OCI-LY1 (cell line): ENCODE measurements around the gene GUCA1A.
A peak's percentile ranks its signal among the peaks of the same experiment; 100 is the strongest.
"Not testable (repeated sequence)": the region's sequence is repeated elsewhere in the genome, so short reads cannot be mapped to it uniquely, and the experiment has no call there.

Experiments used
- H2AFZ ChIP-seq: fragments of 200-600 bp; sonication (generic), shearing (Covaris generic); 2 replicates; pipeline ENCODE4 v1.6.0; 2014; ENCODE audit warnings: antibody characterized with exemption, mild to moderate bottlenecking, low read length
- H3F3A ChIP-seq: fragments of 200-600 bp; sonication (generic), shearing (Covaris generic); 2 replicates; pipeline ENCODE4 v1.6.0; 2014; ENCODE audit warnings: mild to moderate bottlenecking, antibody characterized with exemption, low read length, moderate library complexity; ENCODE audit not compliant: insufficient read depth
- H3K27ac ChIP-seq: fragments of 200-600 bp; sonication (generic); 2 replicates; pipeline ENCODE4 v1.5.1; 2014; ENCODE audit warnings: low read length, mixed run types, mild to moderate bottlenecking, low read depth; ENCODE audit not compliant: poor library complexity, severe bottlenecking
- H3K27me3 ChIP-seq: fragments of 200-600 bp; sonication (generic); 2 replicates; pipeline ENCODE4 v1.6.0; 2014; ENCODE audit warnings: antibody characterized with exemption, mild to moderate bottlenecking, low read length, moderate library complexity; ENCODE audit not compliant: insufficient read depth
- H3K36me3 ChIP-seq: fragments of 200-600 bp; sonication (generic); 2 replicates; pipeline ENCODE4 v1.6.1; 2014; ENCODE audit warnings: mild to moderate bottlenecking, antibody characterized with exemption, low read length, moderate library complexity, mixed read lengths; ENCODE audit not compliant: insufficient read depth
- H3K4me1 ChIP-seq: fragments of 200-600 bp; sonication (generic); 2 replicates; pipeline ENCODE4 v1.5.1; 2014; ENCODE audit warnings: mild to moderate bottlenecking, low read length, moderate library complexity; ENCODE audit not compliant: insufficient read depth, severe bottlenecking
- H3K4me2 ChIP-seq: fragments of 200-600 bp; sonication (generic), shearing (Covaris generic); 2 replicates; pipeline ENCODE4 v1.6.1; 2014; ENCODE audit warnings: low read length
- H3K4me3 ChIP-seq: fragments of 200-600 bp; sonication (generic); 2 replicates; pipeline ENCODE4 v1.5.1; 2014; ENCODE audit warnings: low read length, low read depth, mild to moderate bottlenecking, mixed read lengths; ENCODE audit not compliant: poor library complexity, severe bottlenecking
- H3K79me2 ChIP-seq: fragments of 200-600 bp; shearing (Covaris generic); 2 replicates; pipeline ENCODE4 v1.6.1; 2016; ENCODE audit warnings: mixed run types, low read length, mixed read lengths; ENCODE audit not compliant: insufficient read depth
- H3K9ac ChIP-seq: fragments of 200-600 bp; sonication (generic), shearing (Covaris generic); 2 replicates; pipeline ENCODE4 v1.6.1; 2014; ENCODE audit warnings: mild to moderate bottlenecking, low read length, mixed read lengths
- H3K9me2 ChIP-seq: fragments of 200-600 bp; sonication (generic), shearing (Covaris generic); 2 replicates; pipeline ENCODE4 v1.6.1; 2014; ENCODE audit warnings: low read depth, mild to moderate bottlenecking, low read length, mixed read lengths
- H3K9me3 ChIP-seq: fragments of 200-600 bp; shearing (Covaris generic); 2 replicates; pipeline ENCODE4 v1.6.1; 2014; ENCODE audit warnings: low read length, mixed read lengths
- H4K20me1 ChIP-seq: fragments of 200-600 bp; sonication (generic), shearing (Covaris generic); 2 replicates; pipeline ENCODE4 v1.6.0; 2016; ENCODE audit warnings: mild to moderate bottlenecking, low read length; ENCODE audit not compliant: insufficient read depth
- EZH2 ChIP-seq: fragments of 200-600 bp; sonication (generic), shearing (Covaris generic); IDR thresholded peaks from 2 replicates; pipeline ENCODE4 v1.8.0; 2017; ENCODE audit warnings: borderline replicate concordance, mixed run types, mild to moderate bottlenecking, antibody characterized with exemption, low read length, moderate library complexity, mixed read lengths
- TF ChIP-seq, protein P1 (sequence below): fragments of 200-600 bp; sonication (generic), shearing (Covaris generic); IDR thresholded peaks from 2 replicates; pipeline ENCODE4 v1.5.1; 2017; ENCODE audit warnings: mild to moderate bottlenecking, antibody characterized with exemption, low read length, moderate library complexity, mixed read lengths

GUCA1A gene

DNA sequence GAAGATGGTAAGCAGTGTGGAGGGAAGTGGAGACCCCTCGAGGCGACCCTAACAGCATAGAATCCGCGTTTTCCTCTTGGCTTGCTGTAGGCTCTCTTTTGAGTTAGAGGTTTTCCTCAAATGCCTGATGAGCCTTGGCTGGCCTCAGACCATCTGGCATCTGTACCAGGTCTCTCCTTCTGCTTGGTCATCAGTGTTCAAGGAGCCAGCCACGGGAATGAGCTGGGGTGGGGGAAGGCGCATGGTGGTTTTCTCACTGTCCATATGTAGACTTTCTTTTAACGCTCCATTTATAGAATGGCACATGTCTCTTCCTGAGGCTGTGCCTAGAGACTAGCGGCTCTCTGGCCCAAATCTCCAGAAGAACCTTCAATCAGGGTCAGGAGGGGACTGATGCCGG lies 8.1 kb upstream of the GUCA1A start:
- Histone ChIP-seq H3K9ac (no peak overlapping the region), H3K9me3 (no peaks in the 10 kb centered on the region), H3F3A (no peaks in the 10 kb centered on the region)

DNA sequence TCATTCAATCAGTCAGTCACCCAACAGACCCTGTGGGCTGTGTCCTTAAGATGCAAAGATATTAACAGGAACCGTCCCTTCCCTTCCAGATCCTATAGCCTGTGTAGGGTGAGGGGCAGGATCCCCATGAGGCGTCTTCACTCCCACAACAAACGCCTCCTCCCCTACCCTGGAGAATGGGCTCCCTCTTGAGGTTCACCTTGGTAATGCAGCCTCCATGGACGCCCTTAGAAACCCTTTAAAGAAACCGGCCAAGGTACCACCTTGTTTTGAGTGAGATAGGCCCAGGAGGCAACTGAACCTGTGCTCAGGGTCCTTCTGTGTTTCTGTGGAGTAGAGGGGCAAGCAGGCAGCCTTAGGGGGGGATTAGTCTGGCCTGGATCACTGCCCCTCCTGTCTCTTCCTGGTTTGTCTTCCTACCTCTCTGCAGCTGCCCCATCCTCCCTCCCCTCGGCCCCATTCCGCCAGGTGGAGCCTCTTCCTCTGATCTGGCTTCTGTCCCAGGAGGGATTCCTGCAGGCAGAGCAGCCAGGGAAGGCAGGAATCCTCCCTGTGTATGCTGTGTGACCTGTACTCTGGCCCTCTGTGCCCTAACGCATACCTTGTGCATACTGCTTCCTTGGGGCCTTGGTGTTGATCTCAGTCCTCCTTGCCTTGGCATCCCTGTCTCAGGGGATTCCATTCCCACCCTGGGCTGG lies 6.6 kb upstream of the GUCA1A start:
- Histone ChIP-seq H3K79me2 (no peaks in the 10 kb centered on the region), H3F3A (no peaks in the 10 kb centered on the region), H4K20me1 (no peaks in the 10 kb centered on the region), H3K27me3 (peaks cover 12% of the 10 kb centered on the region), H3K4me1 (no peaks in the 10 kb centered on the region), H3K27ac (no peak overlapping the region), H3K9ac (no peak overlapping the region), H3K4me3 (no peak overlapping the region), H3K9me2 (no peaks in the 10 kb centered on the region), H2AFZ (no peak overlapping the region), H3K4me2 (no peak overlapping the region), H3K9me3 (no peaks in the 10 kb centered on the region), H3K36me3 (no peaks in the 10 kb centered on the region)
- TF ChIP-seq, protein P1, sequence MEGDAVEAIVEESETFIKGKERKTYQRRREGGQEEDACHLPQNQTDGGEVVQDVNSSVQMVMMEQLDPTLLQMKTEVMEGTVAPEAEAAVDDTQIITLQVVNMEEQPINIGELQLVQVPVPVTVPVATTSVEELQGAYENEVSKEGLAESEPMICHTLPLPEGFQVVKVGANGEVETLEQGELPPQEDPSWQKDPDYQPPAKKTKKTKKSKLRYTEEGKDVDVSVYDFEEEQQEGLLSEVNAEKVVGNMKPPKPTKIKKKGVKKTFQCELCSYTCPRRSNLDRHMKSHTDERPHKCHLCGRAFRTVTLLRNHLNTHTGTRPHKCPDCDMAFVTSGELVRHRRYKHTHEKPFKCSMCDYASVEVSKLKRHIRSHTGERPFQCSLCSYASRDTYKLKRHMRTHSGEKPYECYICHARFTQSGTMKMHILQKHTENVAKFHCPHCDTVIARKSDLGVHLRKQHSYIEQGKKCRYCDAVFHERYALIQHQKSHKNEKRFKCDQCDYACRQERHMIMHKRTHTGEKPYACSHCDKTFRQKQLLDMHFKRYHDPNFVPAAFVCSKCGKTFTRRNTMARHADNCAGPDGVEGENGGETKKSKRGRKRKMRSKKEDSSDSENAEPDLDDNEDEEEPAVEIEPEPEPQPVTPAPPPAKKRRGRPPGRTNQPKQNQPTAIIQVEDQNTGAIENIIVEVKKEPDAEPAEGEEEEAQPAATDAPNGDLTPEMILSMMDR, result peak; percentile 85
- no peak for TF ChIP-seq EZH2

More for the DNA sequence above, 8.1 kb upstream of the GUCA1A start:
- Histone ChIP-seq H3K4me1 (no peaks in the 10 kb centered on the region), H3K27ac (no peak overlapping the region), H3K4me2 (no peak overlapping the region), H3K27me3 (peaks cover 14% of the 10 kb centered on the region), H3K79me2 (no peaks in the 10 kb centered on the region), H3K4me3 (no peak overlapping the region), H3K9me2 (no peaks in the 10 kb centered on the region), H2AFZ (no peak overlapping the region), H4K20me1 (no peaks in the 10 kb centered on the region), H3K36me3 (no peaks in the 10 kb centered on the region)
- TF ChIP-seq, protein P1, result no peak
- TF ChIP-seq EZH2, result no peak

DNA sequence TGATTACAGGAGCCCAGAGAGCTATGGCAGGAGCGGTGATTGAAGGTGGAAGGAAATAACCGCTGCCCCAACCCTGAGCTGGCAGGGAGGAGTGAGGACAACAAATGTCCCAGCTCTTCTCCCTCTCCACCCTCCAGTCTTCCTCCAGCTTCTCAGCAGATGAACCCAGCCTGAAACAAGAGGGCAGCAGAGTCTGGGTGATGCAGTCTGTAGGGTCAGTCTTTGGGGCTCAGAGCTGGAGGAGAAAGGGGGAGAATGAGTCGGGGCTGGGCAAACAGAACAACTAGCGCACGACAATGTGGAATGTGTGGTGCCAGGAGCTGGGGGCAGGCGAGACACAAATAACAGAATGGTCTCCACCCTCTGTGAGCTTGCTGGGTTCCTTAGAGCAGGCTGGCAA lies 4.5 kb upstream of the GUCA1A start:
- Histone ChIP-seq H2AFZ (no peak overlapping the region), H4K20me1 (no peaks in the 10 kb centered on the region), H3K4me1 (no peaks in the 10 kb centered on the region), H3K4me2 (no peak overlapping the region), H3F3A (no peaks in the 10 kb centered on the region), H3K36me3 (no peaks in the 10 kb centered on the region), H3K9ac (no peak overlapping the region), H3K9me3 (no peaks in the 10 kb centered on the region), H3K9me2 (no peaks in the 10 kb centered on the region), H3K27ac (no peak overlapping the region), H3K27me3 (peaks cover 7% of the 10 kb centered on the region; the same call in 1 of the 2 replicates), H3K4me3 (no peak overlapping the region), H3K79me2 (no peaks in the 10 kb centered on the region)
- TF ChIP-seq EZH2, result no peak
- TF ChIP-seq, protein P1, result no peak

DNA sequence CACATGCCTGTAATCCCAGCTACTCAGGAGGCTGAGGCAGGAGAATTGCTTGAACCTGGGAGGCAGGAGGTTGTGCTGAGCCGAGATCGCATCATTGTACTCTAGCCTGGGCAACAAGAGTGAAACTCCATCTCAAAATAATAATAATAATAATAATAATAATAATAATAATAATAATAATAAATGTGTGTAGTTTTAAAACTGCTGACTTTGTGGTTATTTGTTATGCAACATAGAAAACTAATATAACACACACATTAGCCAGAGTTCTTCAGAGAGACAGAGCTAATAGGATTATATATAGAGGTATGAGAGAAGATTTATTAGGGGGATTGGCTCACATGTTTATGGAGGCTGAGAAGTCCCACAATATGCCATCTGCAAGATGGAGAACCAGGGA lies 3.4 kb upstream of the GUCA1A start:
- H3K4me3 ChIP-seq, H3K4me2 ChIP-seq, H3K27ac ChIP-seq, H4K20me1 ChIP-seq, H3K9me2 ChIP-seq, H3K9ac ChIP-seq, H3K36me3 ChIP-seq, H3K27me3 ChIP-seq, H3K79me2 ChIP-seq, H3K9me3 ChIP-seq, H3K4me1 ChIP-seq, H3F3A ChIP-seq, H2AFZ ChIP-seq: not testable (repeated sequence)
